ENCODE measurements around the gene ANKS1A.
A peak's percentile ranks its signal among the peaks of the same experiment; 100 is the strongest.

Gene ANKS1A

DNA sequence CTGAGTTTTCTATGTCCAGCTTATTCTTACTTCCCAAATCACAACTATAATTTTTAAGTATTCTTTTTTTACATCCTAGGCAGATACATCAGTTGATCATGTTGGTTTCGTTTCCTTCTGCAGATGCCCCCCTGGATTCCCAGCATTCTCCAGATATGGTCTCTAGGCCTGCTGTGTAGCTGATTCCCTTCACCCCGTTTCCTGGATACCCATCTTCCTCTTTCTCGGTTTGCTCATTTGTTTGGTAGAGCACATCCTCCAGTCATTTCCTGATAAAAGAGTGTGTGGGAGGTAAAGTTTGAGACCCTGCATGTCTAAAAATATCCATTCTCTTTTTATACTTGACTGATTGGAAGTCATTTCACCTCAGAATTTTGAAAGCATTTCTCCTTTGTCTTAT, 66.4 kb downstream of the ANKS1A start:
- peak in 1 of 56 donors; percentile 20 for DNase-seq

DNA sequence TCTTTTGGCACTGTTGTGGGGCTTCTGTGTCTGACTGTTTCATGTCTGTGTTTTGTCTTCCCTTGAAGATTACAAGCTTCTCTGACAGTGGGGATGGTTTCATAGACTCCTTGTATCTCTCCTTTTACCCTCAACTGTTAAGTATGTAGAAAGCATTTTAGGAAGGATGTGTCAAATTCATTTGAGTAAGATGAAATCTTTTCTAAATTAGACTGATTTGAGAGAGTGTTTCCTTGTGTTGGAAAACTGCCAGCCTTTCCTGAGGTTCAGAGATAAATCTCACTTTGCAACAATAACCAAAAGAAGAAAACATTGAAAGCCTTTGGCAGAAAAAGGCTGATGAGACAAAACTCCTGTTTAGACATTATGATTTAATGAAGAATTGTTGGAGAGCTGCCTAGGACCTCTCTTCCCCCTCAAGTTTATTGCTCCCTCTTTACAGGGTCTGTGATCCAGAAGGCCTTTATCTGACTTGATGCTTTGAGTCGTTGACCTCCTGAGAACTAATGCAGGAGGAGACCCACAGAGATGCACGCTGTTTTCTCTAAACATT, 68.3 kb downstream of the ANKS1A start:
- no peak for DNase-seq

DNA sequence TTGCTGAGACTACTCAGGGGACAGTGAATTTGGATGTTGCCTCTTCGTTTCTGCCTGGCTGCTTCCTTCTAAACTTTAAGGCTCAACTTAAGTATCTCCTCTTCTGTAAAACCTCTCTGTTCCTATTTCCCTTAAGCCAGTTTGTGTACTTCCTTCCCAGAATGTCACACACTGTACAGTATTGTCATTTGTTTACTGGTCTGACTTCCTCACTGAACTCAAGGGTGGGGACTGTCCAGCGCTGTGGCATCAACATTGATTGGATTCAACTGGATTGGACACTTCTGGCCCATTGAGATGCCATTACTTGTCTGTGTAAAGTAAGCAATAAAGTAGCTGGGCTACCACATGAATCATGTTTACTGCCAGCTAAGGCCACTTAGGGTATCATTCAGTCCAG, 69.7 kb downstream of the ANKS1A start:
- DNase-seq: no peak

DNA sequence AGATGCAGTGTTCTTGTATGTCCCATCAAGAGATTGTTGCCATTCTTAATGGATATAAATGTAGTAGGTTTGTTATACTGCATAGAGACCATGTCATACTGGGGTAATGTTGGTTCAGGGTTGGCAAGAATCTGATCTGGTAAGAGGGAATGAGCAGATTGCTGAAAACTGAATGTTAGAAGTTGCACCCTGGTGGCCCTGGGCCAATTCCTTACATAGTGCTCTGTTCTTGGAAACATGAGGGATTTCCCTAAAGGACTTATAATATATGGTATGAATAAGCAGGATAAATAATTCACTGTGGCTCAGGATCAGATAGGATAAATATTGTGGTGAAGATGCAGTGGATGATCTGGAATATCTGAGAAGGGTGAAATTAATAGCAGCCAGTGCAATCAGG, 70.2 kb downstream of the ANKS1A start:
- DNase-seq: no peak

DNA sequence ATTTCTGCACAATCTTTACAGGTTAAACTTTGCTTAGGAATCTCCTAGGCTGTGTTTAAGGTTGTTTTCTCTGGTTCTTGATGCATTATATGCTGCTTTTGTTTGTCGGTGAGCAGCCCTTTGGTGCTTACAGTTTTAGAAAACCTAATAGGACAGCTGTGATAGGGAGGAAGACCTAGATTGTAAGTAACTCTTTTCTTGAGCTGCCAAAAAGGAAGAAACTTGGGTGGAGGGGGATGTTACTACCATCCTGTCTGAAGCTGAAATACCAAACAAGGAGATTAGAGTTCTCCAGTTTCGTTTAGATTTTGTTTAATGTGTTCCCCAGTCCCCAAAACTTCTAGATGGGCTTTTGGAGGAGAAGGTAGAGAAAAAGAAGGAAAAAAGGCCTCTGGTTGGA, 72.0 kb downstream of the ANKS1A start:
- DNase-seq: no peak

DNA sequence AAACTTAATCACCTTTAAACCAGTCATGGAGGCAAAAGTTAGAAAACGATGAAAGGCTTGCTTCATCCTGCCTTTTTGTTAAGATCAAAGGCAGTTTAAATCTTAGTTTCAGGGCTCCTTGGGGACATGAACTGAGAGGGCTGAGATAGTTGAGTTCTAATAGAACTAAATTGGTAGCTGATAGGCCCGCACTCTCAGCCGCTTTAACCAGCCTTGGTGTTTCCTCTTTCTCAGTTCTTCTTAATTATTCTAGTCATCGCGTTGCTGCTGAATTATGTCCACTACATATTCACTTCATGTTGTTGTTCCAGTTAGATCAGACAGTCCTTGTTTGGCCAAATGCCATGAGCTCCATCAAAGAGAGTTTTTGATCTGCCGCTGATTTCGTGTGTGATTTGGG, 72.5 kb downstream of the ANKS1A start:
- no peak for DNase-seq

DNA sequence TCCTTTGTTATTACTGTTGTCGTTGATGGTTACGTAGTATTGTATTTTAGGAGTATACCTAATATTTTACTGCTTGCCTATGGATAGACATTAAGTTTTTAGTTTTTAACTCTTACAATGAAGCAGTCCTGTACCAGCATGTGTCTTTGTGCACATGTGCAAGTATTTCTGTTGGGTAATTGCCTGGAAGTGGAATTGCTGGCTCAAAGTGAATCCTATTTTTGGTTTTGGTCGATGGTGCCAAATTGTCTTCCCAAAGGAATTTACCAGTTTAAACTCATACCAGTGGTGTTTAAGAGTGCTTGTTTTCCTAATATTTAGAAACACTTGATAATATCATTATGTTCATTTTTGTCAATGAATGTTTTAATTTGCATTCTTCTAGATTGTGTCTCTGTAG, 75.5 kb downstream of the ANKS1A start:
- no peak for DNase-seq

DNA sequence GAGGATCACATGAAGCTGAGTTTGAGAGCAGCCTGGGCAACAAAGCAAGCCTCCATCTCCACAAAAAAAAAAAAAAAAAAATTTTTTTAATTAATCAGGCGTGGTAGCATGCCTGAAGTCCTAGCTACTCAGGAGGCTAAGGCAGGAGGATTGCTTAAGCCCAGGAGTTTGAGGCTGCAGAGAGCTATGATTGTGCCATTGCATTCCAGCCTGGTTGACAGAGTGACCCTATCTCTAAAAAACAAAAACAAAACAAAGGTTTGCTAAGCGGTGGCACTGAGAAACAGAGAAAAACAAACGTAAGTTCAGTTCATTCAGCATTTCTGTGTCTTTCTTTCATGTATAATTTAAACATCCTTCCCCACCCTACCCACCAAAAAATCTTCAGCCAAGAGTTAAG, 78.4 kb downstream of the ANKS1A start:
- DNase-seq: no peak

DNA sequence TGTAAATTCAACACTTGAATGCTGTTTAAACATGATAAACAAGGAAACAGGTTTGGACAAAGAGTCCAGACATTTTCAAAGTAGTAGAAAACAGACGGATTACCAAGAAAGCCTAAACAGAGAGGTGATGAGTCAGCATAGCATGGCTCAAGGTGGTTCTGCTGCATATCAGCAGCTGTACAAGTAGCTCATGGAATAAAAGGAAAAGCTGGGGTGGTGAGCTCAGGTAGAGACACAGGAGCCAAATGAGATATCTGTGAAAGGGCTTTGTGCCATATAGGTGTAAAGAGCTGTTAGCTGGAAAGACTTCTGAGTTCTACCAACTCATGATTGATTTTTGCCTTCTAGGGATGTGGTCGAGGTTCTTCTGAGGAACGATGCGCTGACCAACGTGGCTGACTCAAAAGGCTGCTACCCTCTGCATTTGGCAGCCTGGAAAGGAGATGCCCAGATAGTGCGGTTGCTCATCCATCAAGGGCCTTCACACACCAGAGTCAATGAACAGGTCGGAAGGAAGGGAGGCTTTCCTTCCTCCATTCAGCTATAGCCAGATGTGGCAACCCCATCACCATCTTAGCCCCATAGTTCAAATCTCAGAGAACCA, 80.7 kb downstream of the ANKS1A start:
- DNase-seq: no peak

DNA sequence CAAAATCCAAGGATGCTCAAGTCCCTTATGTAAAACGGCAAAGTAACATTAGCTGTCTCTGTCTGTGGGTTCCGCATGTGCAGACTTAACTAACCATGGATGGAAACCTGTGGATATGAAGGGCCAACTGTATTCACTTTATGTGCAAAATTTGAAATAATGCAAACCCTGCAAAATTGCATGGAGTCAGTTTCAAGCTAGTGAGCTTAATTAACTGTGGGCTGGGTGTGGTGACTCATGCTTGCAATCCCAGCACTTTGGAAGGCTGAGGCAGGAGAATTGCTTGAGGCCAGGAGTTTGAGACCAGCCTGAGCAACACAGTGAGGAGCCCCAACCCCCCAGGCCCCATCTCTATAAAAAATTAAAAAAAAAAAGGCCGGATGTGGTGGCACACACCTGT, 81.4 kb downstream of the ANKS1A start:
- DNase-seq: no peak

DNA sequence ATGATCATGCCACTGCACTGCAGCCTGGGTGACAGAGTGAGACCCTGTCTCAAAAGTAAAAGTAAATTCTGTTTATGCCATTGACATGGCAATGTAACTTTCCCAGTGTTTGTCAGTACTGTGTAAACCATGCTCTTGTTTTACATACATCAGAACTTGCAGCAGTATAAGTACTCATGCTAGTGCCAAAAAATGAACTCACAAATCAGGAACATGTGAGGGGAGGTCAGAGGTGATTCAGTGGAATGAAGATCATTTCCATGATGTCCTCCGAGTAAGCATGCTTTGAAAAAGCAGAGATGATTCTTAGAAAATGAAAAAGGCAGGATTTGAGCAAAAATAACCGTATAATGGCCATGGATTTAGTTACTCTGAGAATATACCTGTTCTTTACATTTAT, 81.9 kb downstream of the ANKS1A start:
- no peak for DNase-seq

DNA sequence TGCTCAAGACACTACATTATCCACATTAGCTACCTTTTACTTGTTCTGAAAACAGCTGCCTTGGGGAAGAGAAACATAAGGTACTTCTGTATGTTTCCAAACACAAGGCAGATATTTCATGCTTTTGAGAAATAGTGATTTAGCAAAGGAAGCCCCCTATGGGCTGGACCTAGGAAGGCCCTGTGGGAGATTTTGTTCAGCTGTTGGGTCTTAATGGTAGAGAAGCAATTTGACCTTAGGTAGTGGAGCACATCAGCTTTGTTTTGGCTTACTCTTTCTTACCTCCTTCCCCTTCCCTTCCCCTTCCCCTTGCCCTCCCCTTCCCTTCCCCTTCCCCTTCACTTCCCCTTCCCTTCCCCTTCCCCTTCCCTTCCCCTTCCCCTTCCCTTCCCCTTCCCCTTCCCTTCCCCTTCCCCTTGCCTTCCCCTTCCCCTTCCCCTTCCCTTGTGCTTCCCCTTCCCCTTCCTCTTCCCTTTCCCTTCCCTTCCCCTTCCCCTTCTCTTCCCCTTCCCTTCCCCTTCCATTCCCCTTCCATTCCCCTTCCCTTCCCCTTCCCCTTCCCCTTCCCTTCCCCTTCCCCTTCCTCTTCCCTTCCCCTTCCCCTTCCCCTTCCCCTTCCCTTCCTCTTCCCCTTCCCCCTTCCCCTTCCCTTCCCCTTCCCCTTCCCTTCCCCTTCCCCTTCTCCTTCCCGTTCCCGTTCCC, 84.6 kb downstream of the ANKS1A start:
- DNase-seq: no peak

DNA sequence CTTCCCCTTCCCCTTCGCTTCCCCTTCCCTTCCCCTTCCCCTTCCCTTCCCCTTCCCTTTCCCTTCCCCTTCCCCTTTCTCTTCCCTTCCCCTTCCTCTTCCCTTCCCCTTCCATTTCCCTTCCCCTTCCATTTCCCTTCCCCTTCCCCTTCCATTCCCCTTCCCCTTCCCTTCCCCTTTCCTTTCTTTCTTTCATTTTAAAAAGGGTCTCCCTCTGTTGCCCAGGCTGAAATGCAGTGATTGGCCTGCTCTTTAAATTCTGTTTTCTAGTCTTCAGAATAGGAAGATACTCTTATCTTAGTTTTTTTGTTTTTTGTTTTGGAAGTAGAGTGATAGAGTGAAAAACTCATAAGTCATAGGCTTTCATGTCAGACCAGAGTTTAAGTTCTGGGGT, 85.2 kb downstream of the ANKS1A start:
- no peak for DNase-seq

DNA sequence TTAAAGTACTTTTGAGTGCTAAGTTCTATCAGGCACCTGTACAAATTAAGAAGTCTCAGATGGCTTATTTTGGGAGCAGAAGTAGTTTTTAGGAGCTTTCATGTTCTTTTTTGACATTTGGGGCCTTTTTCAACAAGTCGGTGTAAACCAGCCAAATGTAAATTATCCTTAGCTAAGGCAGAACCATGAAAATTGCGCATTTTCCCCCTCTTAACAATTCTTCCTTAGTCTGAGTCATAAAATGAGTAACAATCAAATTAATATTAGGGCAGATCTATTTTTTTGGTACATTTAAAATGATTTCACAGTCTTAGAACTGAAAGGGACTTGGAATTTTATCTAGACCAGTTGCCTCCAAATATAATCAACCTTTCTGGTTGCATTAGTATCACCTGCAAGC, 87.2 kb downstream of the ANKS1A start:
- no peak for DNase-seq

DNA sequence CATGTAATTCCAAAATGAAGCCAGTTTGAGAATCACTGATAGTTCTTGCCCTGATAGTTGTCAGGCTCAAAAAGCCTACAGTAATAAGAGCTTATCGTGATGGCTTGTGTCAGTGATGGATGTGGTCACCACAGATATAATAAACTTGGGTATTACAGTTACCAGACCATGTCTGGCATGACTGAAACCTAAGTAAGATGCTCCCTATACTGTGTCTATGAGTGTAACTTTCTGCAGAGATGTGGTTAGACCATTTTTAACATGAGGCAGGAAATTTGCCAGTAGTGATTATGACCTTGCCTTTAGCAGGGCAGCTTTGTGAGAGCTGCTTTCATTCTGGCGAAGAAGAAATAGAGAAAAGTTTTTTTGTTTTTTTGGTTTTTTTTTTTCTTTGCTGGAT, 90.2 kb downstream of the ANKS1A start:
- DNase-seq: no peak

DNA sequence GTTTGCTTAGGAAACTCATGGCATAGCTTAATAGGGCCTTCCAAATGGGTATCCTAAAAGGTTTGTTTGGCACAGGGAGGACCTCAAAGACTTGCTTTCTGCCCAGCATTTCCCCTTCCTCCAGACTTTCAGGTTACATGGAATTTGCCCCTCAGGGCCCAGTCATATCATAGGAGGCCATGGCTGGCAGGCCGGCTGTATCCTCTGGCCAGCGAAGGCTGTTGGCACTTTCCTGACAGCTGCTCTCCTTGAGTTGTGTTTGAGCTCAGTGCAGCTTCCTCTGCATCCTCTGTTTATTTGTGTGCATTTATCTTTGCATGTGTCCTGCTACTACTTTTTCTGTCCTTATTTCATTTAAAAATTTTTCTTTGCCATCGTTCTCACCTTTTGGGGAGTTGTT, 90.9 kb downstream of the ANKS1A start:
- DNase-seq: no peak

DNA sequence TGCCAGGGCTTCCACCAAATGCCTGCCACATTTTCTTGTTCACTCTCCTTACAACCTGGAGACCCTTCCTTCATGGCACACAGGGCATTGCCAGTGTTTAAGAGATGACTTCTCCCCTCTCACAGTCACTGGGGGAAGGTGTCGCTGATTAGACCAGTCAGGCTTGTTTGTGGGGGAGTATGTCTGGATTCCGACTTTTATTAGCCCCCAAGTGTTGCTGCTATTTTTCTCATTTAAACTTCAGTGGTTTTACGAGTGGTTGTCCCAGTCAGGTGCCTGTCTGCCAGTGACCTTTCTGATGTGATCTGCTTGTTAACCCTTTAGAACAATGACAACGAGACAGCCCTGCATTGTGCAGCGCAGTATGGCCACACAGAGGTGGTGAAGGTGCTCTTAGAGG, 92.3 kb downstream of the ANKS1A start:
- no peak for DNase-seq

DNA sequence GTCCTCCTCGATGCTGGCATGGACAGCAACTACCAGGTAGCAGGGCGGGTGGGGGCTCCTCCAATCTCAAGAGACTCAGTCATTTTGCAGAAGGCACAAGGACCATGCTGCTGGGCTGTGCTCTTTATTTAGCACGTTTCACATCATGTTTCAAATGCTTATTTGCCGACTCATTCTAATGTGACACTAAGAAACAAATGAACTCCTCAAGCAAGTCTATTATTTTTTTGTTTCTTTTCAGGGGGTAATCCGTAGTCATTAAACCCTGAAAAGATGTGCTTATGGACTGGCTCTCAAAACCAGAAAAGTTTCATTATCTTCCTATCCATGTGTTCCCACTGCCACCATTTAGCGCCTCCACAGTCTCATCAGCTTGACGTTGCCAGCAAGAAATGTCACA, 92.9 kb downstream of the ANKS1A start:
- no peak for DNase-seq

DNA sequence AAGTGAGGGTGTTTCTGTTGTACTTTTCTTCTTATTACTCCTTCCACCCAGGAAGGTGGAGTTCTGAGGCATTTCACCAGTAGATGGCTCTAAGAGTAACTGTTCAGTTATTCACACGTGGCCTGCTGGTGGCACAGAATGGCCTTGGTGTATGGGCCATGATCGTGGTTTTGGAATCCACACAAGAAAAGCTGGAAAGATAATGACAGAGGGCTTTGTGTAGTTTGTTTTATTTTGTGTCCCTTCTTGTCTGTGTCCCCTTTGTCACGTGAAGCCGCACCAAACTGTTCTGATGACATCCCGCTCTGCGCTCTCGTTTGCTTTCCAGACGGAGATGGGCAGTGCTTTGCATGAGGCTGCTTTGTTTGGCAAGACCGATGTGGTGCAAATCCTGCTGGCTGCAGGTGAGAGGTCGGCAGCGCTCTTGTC, 93.4 kb downstream of the ANKS1A start:
- DNase-seq: peak in 42 of 56 donors; percentile 3 to 73 (median 43)

DNA sequence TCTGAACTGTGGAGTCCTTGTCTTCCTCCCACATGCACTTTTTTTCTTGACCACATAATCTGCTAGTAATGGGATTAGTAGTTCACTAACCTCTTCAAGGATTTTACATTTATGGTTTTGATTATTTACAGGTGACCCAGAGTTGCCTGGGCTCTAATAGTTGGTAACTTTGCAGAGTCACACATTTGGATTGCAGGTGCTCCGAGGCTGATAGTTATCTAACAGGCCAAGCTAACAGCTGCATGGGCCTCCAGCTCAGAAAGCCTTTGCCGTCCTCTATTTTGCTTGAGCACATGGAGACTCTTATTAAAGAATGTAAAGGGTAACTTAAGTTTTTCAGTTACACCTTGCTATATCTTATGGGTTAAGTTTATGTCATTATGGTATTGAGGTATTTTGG, 95.4 kb downstream of the ANKS1A start:
- DNase-seq: no peak

DNA sequence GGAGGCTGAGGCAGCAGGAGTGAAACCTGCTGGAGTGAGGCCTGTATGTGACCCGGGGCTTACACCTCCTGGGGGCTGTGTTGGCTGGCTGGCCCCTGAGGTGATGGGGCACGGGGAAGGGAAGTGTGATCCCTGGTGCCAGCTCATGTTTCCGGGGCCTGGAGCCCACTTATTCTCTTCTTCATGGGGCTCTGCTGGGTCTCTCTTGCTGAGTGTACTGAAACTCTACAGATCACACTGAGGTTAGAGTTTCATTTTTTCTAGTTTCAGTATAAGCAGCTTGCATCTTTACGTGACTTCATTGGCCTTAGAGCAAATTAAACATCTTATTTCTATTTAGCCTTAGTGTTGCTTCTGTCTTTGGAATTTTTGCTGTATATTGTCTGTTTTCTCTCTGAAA, 96.2 kb downstream of the ANKS1A start:
- no peak for DNase-seq

DNA sequence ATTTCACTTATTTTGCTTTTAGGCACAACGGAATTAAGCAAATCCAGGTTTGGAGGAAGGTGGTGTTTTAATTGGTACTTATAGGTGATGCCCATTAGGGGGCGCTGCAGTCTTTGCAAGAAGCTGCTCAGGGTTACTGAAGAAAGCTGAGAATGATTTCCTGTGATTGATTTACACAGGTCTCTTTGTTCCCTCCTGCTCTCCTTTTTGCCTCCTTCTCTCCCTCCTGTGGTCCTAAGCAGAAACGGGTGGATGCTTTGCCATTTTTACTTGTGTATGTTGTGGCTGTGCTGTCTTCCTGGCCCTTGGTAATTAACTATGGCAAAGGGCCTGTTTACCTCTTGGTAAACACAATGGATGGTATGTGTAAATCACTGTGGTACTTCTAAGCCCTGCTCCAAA, 97.8 kb downstream of the ANKS1A start:
- DNase-seq: peak in 46 of 56 donors; percentile 6 to 82 (median 39)

DNA sequence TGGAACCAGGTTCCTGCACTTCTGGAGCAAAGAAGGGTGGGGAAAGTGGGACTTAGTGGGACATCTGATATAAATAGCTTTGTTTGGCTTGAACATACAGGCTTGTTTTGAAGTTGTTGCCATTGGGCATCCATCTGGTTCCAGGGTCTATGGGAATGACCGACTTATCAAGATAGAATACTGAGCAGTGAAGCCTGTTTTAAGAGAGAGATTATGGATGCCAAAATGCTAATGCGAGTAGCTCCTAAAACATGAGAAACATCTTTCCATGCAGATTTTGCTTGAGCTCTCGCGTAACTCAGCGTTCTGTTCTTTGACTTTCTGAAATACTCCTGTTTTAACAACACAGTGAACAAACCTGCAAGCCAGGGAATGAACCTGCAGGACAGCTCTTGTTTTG, 98.5 kb downstream of the ANKS1A start:
- no peak for DNase-seq
